Measurements from ENCODE around the gene ARL2. TPM values are rescaled to one million over a fixed set of nuclear protein-coding genes. Genes with fewer than 3 reads are reported as not detected.

ARL2 gene
- total RNA-seq, 1 donor from 2014 or later: 76.1 TPM

Other genes starting within 250 kb of the ARL2 start
- gene SF1, start 235.6 kb upstream of the ARL2 start, total RNA-seq: 44.5 and 59.3 TPM in 2 replicates
- 6.8 and 7.0 TPM in 2 replicates for gene MAP4K2, start 210.9 kb upstream of the ARL2 start, total RNA-seq
- gene MEN1, start 203.6 kb upstream of the ARL2 start, total RNA-seq: 5.5 and 8.3 TPM in 2 replicates
- 16.6 and 23.0 TPM in 2 replicates for gene CDC42BPG, start 169.5 kb upstream of the ARL2 start, total RNA-seq
- gene EHD1, start 135.5 kb upstream of the ARL2 start, total RNA-seq: 32.9 and 40.7 TPM in 2 replicates
- gene ATG2A, start 97.0 kb upstream of the ARL2 start, total RNA-seq: 6.1 and 7.8 TPM in 2 replicates
- 8.2 and 14.3 TPM in 2 replicates for gene PPP2R5B, start 89.5 kb upstream of the ARL2 start, total RNA-seq
- gene GPHA2, start 78.3 kb upstream of the ARL2 start, total RNA-seq: not detected in 2 replicates
- gene MAJIN, start 42.1 kb upstream of the ARL2 start, total RNA-seq: not detected in 2 replicates
- gene BATF2, start 17.2 kb upstream of the ARL2 start, total RNA-seq: under 0.01 and 0.26 TPM in 2 replicates
- gene SNX15, start 13.3 kb downstream of the ARL2 start, total RNA-seq: 15.5 and 18.1 TPM in 2 replicates
- gene SAC3D1, start 27.1 kb downstream of the ARL2 start, total RNA-seq: 10.4 and 15.5 TPM in 2 replicates
- gene NAALADL1, start 44.4 kb downstream of the ARL2 start, total RNA-seq: 16.6 and 22.7 TPM in 2 replicates
- gene CDCA5, start 69.9 kb downstream of the ARL2 start, total RNA-seq: 0.26 and 0.53 TPM in 2 replicates
- gene ZFPL1, start 70.1 kb downstream of the ARL2 start, total RNA-seq: 34.2 and 52.4 TPM in 2 replicates
- 157 and 203 TPM in 2 replicates for gene VPS51, start 82.1 kb downstream of the ARL2 start, total RNA-seq
- gene TM7SF2, start 97.7 kb downstream of the ARL2 start, total RNA-seq: 15.0 and 49.8 TPM in 2 replicates
- 11.0 and 11.1 TPM in 2 replicates for gene ZNHIT2, start 103.5 kb downstream of the ARL2 start, total RNA-seq
- 439 and 539 TPM in 2 replicates for gene FAU, start 108.0 kb downstream of the ARL2 start, total RNA-seq
- gene MRPL49, start 108.2 kb downstream of the ARL2 start, total RNA-seq: 36.2 and 42.1 TPM in 2 replicates
- gene SYVN1, start 120.4 kb downstream of the ARL2 start, total RNA-seq: 11.6 and 19.7 TPM in 2 replicates
- not detected in 2 replicates for gene SPDYC, start 156.1 kb downstream of the ARL2 start, total RNA-seq
- 136 and 165 TPM in 2 replicates for gene CAPN1, start 167.8 kb downstream of the ARL2 start, total RNA-seq
- 1.3 and 1.6 TPM in 2 replicates for gene POLA2, start 247.8 kb downstream of the ARL2 start, total RNA-seq

Measured in bronchial epithelial cell (primary cell).